Uterus (tissue), 4 donors: Measurements from ENCODE around the gene ABCA12. TPM values are rescaled to one million over a fixed set of nuclear protein-coding genes. Genes with fewer than 3 reads are reported as not detected.

Experiments
- DNase-seq, 2 donors: peaks; one replicate each; pipeline ENCODE4 v3.0.0-alpha.2; 2019 to 2020
- H3K27ac ChIP-seq, 2 donors: fragments of 200-600 bp; sonication (generic); 1 replicate in 1 of 2; 2 replicates in 1 of 2; pipeline ENCODE4 v1.5.1; 2016 to 2018
- H3K27me3 ChIP-seq, 2 donors: fragments of 200-600 bp; sonication (generic); one replicate each; pipeline ENCODE4 v1.5.1; 2018 to 2019; ENCODE audit warnings: control low read depth in 1 of 2
- H3K36me3 ChIP-seq, 2 donors: fragments of 200-600 bp; sonication (generic); one replicate each; pipeline ENCODE4 v1.5.1; 2019; ENCODE audit warnings: control low read depth in 1 of 2
- H3K4me1 ChIP-seq, 2 donors: fragments of 200-600 bp; sonication (generic); one replicate each; pipeline ENCODE4 v1.5.1; 2018 to 2019; ENCODE audit warnings: control low read depth in 1 of 2
- H3K4me3 ChIP-seq, 2 donors: fragments of 200-600 bp; sonication (generic); 1 replicate in 1 of 2; 2 replicates in 1 of 2; pipeline ENCODE4 v1.5.1; 2018 to 2019; ENCODE audit warnings: mild to moderate bottlenecking in 1 of 2
- H3K9me3 ChIP-seq, 2 donors: fragments of 200-600 bp; sonication (generic); one replicate each; pipeline ENCODE4 v1.5.1; 2019; ENCODE audit warnings: control low read depth in 1 of 2
- POLR2A ChIP-seq, 2 donors: fragments of 450-650 bp; IDR thresholded peaks; one replicate each; pipeline ENCODE4 v1.6.1; 2016; ENCODE audit warnings: antibody characterized with exemption in 2 of 2, mild to moderate bottlenecking in 1 of 2, moderate library complexity in 1 of 2
- intact Hi-C: fragments of 100-400 bp; cut with DNase I; formaldehyde crosslinking; loops from one replicate; pipeline ENCODE4 v1.15.1; 2023; ENCODE audit warnings: low total_unique reads
- total RNA-seq, 4 donors: library from RNA; depleted of rRNA in 3 of 4; stranded (reverse); fragments of >200 nt in 3 of 4; gene quantifications; one replicate each; pipeline versions ENCODE4 v1.1.0 to v1.2.4, GENCODE V29; 2014 to 2023
- TF ChIP-seq, protein P1 (sequence below), 4 experiments: fragments of 200-600 bp in 2 of 4; fragments of 450-650 bp in 2 of 4; sonication (generic) in 2 of 4; IDR thresholded peaks; one replicate each; pipeline ENCODE4 v1.5.1; 2016 to 2019; ENCODE audit warnings: antibody characterized with exemption in 4 of 4, mild to moderate bottlenecking in 2 of 4, moderate library complexity in 1 of 4
- donor health status: DM: yes; HTN: yes; CAD: no.

ABCA12 gene
- total RNA-seq, 4 donors from 2014 or later, result 0.14 TPM; not detected in 3

DNA sequence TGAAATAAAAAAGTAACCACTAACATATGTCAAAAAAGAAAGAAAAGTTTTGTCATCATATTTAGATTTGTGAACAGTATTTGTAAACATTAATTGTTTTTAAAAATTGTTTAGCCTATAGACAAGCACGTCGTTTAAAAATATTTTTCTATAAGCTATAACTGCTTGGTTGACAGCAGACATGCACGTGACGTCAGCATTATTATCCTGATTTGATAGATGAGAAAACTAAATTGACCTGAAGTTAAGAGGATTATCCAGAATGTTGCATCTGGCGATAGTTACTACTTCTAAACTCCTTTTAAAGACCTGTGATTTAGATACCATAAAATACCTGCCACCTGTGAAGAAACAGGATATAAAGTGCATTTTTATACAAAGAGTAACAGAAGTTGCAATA, 172.0 kb downstream of the ABCA12 start:
- intact Hi-C loops, result no loop called here
- Histone ChIP-seq H3K4me1 (no peaks in the 10 kb centered on the region), H3K27me3 (no peaks in the 10 kb centered on the region), H3K9me3 (no peaks in the 10 kb centered on the region), H3K27ac (no peak overlapping the region), H3K4me3 (no peak overlapping the region), H3K36me3 (no peaks in the 10 kb centered on the region)
- no peak for DNase-seq
- TF ChIP-seq, protein P1, sequence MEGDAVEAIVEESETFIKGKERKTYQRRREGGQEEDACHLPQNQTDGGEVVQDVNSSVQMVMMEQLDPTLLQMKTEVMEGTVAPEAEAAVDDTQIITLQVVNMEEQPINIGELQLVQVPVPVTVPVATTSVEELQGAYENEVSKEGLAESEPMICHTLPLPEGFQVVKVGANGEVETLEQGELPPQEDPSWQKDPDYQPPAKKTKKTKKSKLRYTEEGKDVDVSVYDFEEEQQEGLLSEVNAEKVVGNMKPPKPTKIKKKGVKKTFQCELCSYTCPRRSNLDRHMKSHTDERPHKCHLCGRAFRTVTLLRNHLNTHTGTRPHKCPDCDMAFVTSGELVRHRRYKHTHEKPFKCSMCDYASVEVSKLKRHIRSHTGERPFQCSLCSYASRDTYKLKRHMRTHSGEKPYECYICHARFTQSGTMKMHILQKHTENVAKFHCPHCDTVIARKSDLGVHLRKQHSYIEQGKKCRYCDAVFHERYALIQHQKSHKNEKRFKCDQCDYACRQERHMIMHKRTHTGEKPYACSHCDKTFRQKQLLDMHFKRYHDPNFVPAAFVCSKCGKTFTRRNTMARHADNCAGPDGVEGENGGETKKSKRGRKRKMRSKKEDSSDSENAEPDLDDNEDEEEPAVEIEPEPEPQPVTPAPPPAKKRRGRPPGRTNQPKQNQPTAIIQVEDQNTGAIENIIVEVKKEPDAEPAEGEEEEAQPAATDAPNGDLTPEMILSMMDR (IDR thresholded peaks at IDR 0.05), result no peak
- no peak for TF ChIP-seq POLR2A (IDR thresholded peaks at IDR 0.05)

DNA sequence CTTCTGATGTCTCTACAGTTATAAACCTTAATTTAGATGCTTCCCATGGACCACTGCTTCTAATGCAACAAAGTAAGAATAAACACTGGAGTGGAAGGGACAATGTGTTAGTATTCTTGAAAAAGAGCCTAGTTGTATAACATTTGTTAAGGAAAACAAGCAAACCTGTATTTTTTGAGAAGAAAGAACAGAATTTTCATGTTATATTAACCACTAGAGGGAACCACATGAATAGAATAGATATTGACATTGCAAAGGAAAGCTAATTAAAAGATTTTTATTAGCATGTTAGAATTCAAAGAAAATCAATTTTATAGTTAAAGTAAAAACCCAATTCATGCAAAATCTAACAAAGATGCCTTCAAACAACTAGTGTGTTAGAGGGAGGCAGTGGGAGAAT, 177.7 kb downstream of the ABCA12 start:
- Histone ChIP-seq H3K4me1 (no peaks in the 10 kb centered on the region), H3K4me3 (no peak overlapping the region), H3K27ac (no peak overlapping the region), H3K36me3 (no peaks in the 10 kb centered on the region), H3K9me3 (no peaks in the 10 kb centered on the region), H3K27me3 (no peaks in the 10 kb centered on the region)
- intact Hi-C loops, result no loop called here
- no peak for DNase-seq
- TF ChIP-seq, protein P1 (IDR thresholded peaks at IDR 0.05), result no peak
- TF ChIP-seq POLR2A (IDR thresholded peaks at IDR 0.05), result no peak

DNA sequence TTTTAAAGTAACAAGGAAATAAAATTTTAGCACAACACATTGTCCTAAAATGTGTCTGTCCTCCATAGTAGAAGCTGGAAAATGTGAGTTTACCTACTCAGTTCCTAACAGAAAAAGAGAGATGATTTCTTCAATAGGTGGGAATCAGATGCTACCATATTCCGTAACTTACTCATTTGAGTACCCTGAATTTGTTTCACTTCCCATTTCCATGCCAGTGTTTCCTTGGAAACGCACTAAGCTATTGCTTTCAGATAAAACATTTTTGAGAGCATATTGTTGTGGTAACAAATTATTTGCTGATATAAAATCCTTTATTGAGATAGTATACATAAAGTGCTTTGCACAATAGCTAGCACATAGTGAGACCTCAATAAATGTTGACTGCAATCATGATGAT, 191.5 kb downstream of the ABCA12 start:
- TF ChIP-seq, protein P1 (IDR thresholded peaks at IDR 0.05), result no peak
- TF ChIP-seq POLR2A (IDR thresholded peaks at IDR 0.05), result no peak
- intact Hi-C loops, result no loop called here
- no peak for DNase-seq
- Histone ChIP-seq H3K27ac (no peak overlapping the region), H3K4me3 (no peak overlapping the region), H3K27me3 (no peaks in the 10 kb centered on the region), H3K9me3 (no peaks in the 10 kb centered on the region), H3K4me1 (no peaks in the 10 kb centered on the region), H3K36me3 (no peaks in the 10 kb centered on the region)

DNA sequence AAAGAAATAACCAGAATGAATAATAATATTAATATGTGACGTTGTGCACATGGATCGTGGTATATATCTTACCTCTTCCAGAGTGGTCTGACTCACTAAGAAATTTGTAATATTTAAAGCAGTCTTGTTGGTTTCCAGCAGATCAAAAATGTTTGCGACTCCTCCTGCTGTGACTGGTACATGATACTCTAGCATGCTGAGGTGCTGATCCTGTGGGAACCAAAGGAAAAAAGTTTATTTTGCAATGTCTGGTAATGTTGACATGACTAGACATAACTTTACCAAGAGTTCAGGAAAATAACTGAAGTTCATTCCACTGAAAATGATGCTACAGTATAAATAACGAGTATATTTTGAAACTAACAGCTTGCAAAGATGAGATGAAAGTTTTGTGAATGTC, 204.4 kb downstream of the ABCA12 start:
- Histone ChIP-seq H3K9me3 (no peaks in the 10 kb centered on the region), H3K27ac (no peak overlapping the region), H3K36me3 (no peaks in the 10 kb centered on the region), H3K27me3 (no peaks in the 10 kb centered on the region), H3K4me3 (no peak overlapping the region), H3K4me1 (no peaks in the 10 kb centered on the region)
- intact Hi-C loops, result no loop called here
- no peak for DNase-seq
- TF ChIP-seq, protein P1 (IDR thresholded peaks at IDR 0.05), result no peak
- TF ChIP-seq POLR2A (IDR thresholded peaks at IDR 0.05), result no peak

DNA sequence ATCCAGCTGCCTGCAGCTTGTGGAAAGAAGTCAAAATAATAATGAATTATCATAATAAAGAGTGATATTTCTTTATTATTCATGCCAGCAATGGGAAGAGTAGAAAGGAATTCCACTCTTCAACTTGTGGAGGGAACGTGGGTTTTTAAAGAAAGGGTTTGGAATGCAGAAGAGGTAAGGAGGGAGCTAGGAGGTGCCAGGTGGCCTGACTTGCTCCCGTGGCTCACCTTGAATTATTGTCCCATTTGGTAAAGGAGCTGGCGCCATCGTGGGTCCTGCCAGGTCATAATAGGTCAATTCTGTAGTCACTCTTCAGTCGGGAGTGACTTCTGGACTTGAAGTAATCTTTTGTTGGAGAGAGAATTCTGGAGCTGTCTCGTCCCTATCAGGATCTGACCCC, 233.8 kb downstream of the ABCA12 start:
- H3K4me3 ChIP-seq, result no peak overlapping the region
- H3K27me3 ChIP-seq, result no peaks in the 10 kb centered on the region
- no peaks in the 10 kb centered on the region for H3K9me3 ChIP-seq
- TF ChIP-seq POLR2A (IDR thresholded peaks at IDR 0.05), result no peak
- TF ChIP-seq, protein P1 (IDR thresholded peaks at IDR 0.05), result no peak
- no peak overlapping the region for H3K27ac ChIP-seq
- H3K4me1 ChIP-seq, result no peaks in the 10 kb centered on the region
- no peaks in the 10 kb centered on the region for H3K36me3 ChIP-seq
- no peak for DNase-seq
- intact Hi-C loops, result no loop called here
